Coronary artery (tissue), 2 donors: ENCODE data around the gene TRIM24.

Source experiments
- DNase-seq: peaks from one replicate; pipeline ENCODE4 v3.0.0-alpha.2; 2017; ENCODE audit warnings: low spot score
- H3K27ac ChIP-seq, 2 donors: fragments of 200-600 bp; sonication (generic); one replicate each; pipeline ENCODE4 v1.5.1; 2016 to 2019
- H3K4me3 ChIP-seq: fragments of 200-600 bp; sonication (generic); 2 replicates; pipeline ENCODE4 v1.5.1; 2016; ENCODE audit warnings: mild to moderate bottlenecking, moderate library complexity
- CTCF ChIP-seq: fragments of 200-600 bp; sonication (generic); IDR thresholded peaks from one replicate; pipeline ENCODE4 v1.5.1; 2019; ENCODE audit warnings: antibody characterized with exemption

The TRIM24 gene

DNA sequence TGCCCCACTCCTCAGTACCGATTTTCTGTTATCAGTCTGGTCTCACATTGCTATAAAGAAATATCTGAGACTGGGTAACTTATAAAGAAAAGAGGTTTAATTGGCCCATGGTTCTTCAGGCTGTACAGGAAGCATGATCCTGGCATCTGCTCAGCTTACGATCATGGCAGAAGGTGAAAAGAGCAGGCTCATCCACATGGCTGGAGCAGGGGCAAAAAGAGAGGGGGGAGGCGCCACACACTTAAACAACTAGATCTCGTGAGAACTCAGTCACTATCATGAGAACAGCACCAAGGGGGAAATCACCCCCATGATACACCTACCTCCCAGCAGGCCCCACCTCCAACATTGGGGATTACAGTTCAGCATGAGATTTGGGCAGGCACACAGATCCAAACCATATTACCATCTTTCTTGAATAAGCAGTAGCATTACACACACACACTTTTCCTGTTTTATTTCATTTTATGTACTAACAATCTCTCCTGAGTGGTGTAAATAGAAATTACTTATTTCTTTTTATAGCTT, 53.3 kb downstream of the TRIM24 start:
- Histone ChIP-seq H3K4me3 (no peak overlapping the region), H3K27ac (no peak overlapping the region)
- no peak for DNase-seq
- TF ChIP-seq CTCF = no peak

DNA sequence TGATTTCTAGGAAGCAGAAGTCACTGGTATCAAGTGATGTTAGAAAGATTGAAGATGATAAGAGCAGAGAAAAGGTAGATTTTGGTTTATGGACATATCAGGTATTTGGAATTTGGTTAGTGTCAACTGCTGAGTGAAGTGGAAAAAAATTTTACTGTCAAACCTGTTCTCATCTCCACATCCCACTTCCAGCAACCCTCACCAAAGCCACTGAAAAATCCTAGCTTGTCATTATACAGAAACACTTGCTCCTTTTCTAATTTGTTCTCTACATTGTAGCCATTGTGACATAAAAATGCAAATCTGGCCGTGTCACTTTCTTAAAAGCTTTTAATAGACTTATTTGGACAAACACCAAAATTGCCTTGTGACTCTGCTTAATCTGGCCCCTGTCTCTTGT, 54.0 kb downstream of the TRIM24 start:
- no peak for DNase-seq
- no peak overlapping the region for H3K27ac ChIP-seq
- no peak overlapping the region for H3K4me3 ChIP-seq
- TF ChIP-seq CTCF = no peak

DNA sequence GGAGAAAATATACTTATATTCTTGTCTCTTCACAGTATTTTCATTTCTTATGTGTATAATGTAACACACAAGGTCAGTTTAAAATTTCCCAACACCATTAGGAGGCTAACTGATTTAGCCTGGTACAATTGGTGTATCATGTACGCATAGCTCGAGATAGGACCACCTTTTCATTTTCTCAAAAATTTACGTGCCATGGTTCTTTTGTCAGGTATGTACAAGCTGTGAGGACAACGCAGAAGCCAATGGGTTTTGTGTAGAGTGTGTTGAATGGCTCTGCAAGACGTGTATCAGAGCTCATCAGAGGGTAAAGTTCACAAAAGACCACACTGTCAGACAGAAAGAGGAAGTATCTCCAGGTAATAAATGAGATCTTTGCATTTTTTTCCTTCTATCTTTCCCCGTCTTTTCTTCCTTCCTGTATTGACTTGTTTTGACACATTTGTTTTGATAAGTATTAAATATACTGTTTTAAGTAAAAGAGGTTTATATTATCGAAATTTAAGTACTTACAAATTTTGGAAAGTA, 55.0 kb downstream of the TRIM24 start:
- no peak for TF ChIP-seq CTCF
- Histone ChIP-seq H3K27ac (no peak overlapping the region), H3K4me3 (no peak overlapping the region)
- DNase-seq = no peak

DNA sequence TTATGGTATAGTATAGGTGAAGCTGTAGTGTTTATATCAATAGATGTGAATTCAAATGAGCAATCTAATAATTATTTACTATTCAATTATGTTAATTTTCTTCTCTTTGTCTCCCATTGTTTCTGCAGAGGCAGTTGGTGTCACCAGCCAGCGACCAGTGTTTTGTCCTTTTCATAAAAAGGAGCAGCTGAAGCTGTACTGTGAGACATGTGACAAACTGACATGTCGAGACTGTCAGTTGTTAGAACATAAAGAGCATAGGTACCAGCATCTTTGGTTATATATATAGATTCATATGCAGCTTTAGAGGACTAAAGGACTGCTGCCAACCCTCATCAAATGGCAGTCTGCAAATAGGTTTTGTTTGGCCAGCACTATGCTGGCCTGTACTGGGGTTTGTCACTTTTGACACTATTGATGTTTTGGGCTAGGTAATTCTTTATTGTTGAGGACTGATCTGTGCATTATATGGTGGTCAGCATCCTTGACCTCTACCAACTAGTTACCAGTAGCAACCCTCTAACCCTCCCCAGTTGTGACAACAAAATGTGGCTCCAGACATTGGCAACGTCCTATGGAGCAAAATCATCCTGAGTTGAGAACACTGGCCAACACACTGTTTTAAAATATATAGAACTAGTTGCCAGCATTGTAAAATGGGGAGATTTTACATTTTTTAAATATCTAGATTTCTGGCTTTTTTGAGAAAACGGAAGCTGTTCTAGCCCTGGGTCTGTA, 59.2 kb downstream of the TRIM24 start:
- TF ChIP-seq CTCF = no peak
- no peak for DNase-seq
- no peak overlapping the region for H3K4me3 ChIP-seq
- H3K27ac ChIP-seq = no peak overlapping the region

- no peak overlapping the region for H3K4me3 ChIP-seq
- no peak for DNase-seq
- TF ChIP-seq CTCF = no peak
- no peak overlapping the region for H3K27ac ChIP-seq
These were observed 60.7 kb downstream of the TRIM24 start for GRCh38 chr7:138520742-138521141.

GRCh38 chr7:138521837-138522461, 61.9 kb downstream of the TRIM24 start:
- Histone ChIP-seq H3K4me3 (no peak overlapping the region), H3K27ac (no peak overlapping the region)
- no peak for DNase-seq
- no peak for TF ChIP-seq CTCF

DNA sequence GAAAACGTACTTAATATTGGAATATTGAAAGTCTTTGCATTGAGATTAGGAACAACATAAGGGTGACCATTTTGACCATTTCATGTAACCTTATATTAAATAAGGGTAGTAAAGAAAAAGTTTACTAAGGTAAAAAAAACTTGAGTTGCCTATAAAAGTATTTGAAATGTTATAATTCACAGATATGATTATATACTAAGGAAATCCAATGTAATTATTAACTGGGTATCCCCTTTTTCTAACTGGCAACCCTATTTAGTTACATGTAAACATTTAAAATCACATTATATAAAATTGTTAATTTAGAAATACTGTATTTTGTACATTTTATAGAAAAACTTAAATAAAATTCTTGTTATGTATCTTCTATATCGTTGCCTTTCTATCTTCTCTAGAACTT, 64.2 kb downstream of the TRIM24 start:
- TF ChIP-seq CTCF = no peak
- no peak for DNase-seq
- H3K27ac ChIP-seq = no peak overlapping the region
- no peak overlapping the region for H3K4me3 ChIP-seq
